Retina (tissue), 1 donor: ENCODE results near the gene ACSL5.
A peak's percentile ranks its signal among the peaks of the same experiment; 100 is the strongest.

Experiments used
- DNase-seq: peaks from one replicate; pipeline ENCODE4 v3.0.0-alpha.2; 2016

ACSL5 gene

GRCh38 chr10:112467541-112468075, 93.7 kb downstream of the ACSL5 start:
- no peak for DNase-seq

GRCh38 chr10:112471878-112472487, 98.1 kb downstream of the ACSL5 start:
- peak; percentile 48 for DNase-seq

DNA sequence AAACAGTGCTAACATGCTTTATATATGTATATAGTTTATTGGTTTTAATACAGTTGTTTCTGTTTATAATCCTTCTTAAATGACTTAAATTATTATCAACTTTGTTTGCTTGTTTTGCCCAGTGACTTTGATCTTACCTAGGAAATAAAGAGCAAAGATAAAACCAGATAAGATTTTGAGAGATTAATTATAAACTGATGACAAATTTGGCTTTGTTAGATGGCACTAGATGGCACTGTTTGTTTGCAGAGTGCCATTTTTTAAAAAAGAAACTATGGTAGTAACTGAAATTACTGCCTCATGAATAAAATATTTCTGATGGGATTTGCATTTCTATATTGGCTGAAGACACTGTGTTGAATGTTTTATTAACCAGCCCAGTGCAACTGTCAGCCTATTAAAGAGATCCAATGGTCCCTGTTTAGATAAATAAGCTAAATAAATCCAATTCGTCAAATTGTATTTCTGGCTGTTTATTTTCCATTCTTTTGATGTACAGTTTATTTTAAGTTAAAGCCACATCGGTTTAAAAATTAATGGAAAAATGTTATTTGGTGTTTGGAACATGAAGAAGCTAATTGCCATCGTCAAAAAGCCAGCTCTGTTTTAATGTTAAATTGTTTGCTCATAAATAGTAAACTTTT, 101.8 kb downstream of the ACSL5 start:
- DNase-seq: no peak
